ENCODE measurements around the gene ARID5A.
A peak's percentile ranks its signal among the peaks of the same experiment; 100 is the strongest.

DNA sequence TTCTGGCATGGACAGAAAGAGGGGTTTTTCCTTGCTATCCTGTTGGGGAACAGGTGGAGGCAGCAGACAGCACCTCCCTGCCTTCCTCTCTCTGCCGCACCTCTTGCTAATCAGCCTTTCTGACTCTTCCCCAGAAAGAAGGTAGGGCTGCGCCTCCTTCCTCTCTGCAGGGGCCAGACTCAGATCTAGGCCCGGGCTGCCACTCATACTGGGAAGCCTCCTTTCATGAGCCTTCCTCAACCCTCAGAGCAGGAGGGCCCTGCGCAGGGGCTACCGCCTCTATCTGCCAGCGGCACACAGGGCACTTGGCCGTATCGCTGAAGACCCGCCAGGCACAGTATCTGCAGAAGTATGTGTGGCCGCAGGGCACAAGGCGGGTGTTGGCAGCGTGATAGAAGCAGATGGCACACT lies 38.5 kb upstream of the ARID5A start:
- TF ChIP-seq, protein P1, sequence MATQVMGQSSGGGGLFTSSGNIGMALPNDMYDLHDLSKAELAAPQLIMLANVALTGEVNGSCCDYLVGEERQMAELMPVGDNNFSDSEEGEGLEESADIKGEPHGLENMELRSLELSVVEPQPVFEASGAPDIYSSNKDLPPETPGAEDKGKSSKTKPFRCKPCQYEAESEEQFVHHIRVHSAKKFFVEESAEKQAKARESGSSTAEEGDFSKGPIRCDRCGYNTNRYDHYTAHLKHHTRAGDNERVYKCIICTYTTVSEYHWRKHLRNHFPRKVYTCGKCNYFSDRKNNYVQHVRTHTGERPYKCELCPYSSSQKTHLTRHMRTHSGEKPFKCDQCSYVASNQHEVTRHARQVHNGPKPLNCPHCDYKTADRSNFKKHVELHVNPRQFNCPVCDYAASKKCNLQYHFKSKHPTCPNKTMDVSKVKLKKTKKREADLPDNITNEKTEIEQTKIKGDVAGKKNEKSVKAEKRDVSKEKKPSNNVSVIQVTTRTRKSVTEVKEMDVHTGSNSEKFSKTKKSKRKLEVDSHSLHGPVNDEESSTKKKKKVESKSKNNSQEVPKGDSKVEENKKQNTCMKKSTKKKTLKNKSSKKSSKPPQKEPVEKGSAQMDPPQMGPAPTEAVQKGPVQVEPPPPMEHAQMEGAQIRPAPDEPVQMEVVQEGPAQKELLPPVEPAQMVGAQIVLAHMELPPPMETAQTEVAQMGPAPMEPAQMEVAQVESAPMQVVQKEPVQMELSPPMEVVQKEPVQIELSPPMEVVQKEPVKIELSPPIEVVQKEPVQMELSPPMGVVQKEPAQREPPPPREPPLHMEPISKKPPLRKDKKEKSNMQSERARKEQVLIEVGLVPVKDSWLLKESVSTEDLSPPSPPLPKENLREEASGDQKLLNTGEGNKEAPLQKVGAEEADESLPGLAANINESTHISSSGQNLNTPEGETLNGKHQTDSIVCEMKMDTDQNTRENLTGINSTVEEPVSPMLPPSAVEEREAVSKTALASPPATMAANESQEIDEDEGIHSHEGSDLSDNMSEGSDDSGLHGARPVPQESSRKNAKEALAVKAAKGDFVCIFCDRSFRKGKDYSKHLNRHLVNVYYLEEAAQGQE (IDR thresholded peaks at IDR 0.05; ENCODE audit: unreplicated experiment), result no peak
- TF ChIP-seq, protein P2, sequence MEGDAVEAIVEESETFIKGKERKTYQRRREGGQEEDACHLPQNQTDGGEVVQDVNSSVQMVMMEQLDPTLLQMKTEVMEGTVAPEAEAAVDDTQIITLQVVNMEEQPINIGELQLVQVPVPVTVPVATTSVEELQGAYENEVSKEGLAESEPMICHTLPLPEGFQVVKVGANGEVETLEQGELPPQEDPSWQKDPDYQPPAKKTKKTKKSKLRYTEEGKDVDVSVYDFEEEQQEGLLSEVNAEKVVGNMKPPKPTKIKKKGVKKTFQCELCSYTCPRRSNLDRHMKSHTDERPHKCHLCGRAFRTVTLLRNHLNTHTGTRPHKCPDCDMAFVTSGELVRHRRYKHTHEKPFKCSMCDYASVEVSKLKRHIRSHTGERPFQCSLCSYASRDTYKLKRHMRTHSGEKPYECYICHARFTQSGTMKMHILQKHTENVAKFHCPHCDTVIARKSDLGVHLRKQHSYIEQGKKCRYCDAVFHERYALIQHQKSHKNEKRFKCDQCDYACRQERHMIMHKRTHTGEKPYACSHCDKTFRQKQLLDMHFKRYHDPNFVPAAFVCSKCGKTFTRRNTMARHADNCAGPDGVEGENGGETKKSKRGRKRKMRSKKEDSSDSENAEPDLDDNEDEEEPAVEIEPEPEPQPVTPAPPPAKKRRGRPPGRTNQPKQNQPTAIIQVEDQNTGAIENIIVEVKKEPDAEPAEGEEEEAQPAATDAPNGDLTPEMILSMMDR (conservative IDR thresholded peaks at IDR 0.05; ENCODE audit: low read depth in 2 of 2), result peak; percentile 26 to 48; a peak in 3 of 4 replicates
- TF ChIP-seq EZH2phosphoT487 (IDR thresholded peaks at IDR 0.05; ENCODE audit: unreplicated experiment) (no peak), EZH2 (IDR thresholded peaks at IDR 0.05; ENCODE audit: low read depth, unreplicated experiment) (no peak), POLR2AphosphoS5 (IDR thresholded peaks at IDR 0.05; ENCODE audit: low read depth) (no peak), ZNF331 (CRISPR knock-in tag; IDR thresholded peaks at IDR 0.05; ENCODE audit: low read depth) (no peak), ZNF114 (CRISPR knock-in tag; IDR thresholded peaks at IDR 0.05) (no peak), NANOG (IDR thresholded peaks at IDR 0.05; ENCODE audit: borderline replicate concordance) (no peak)
